Inferior parietal cortex (tissue), 1 donor: ENCODE measurements around the gene CST4.
"Not testable (repeated sequence)": the region's sequence is repeated elsewhere in the genome, so short reads cannot be mapped to it uniquely, and the experiment has no call there.

Source experiments
- DNase-seq: peaks from one replicate; pipeline ENCODE4 v3.0.0-alpha.2; 2016; ENCODE audit errors: extremely low spot score

The CST4 gene

GRCh38 chr20:23661002-23661429, 27.8 kb downstream of the CST4 start:
- DNase-seq, result no peak

DNA sequence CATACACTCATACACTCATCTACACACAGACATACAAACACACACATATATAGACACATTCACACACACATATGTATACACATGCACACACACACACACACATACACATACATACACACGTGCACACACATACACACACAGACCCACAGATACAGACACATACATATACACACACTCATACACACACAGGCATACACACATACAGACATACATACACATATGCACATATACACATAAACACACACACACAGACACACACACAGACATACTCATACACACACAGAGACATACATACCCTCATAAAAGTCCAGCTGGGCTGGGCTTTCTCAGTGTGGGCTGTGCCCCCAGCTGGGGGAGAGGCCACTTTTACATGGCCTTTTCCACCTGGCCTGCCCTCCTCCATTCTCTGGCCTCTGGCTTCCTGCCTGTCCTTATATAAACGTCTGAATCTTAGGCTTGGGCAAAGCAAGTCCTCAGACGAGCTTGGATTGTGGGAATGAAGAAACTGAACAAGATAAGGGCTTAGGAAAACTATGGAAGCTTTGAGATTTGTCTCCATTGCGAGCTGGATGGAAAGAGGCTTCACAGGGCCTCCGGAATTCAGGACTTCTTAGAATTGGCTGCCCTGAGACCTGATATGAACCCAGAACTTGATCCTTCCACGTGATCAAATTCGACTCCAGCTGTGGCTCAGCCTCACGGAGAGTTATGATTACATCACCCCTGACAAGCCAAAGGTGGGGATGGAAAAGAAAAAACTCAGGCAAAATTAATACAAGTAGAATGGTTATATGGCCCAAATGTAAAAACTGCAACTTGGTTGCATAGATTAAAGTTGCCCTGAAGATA, 28.6 kb downstream of the CST4 start:
- DNase-seq, result no peak

DNA sequence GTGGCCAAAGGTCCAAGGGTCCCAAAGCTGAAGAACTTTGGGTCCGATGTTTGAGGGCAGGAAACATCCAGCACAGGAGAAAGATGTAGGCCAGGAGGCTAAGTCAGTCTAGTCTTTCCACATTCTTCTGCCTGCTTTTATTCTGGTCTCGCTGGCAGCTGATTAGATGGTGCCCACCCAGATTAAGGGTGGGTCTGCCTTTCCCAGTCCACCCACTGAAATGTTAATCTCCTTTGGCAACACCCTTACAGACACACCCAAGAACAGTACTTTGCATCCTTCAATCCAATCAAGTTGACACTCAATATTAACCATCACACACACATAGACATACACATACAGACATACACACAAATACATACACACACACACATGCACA, 29.2 kb downstream of the CST4 start:
- DNase-seq, result not testable (repeated sequence)

- no peak for DNase-seq
Measured at GRCh38 chr20:23658989-23659609, 29.7 kb downstream of the CST4 start.

DNA sequence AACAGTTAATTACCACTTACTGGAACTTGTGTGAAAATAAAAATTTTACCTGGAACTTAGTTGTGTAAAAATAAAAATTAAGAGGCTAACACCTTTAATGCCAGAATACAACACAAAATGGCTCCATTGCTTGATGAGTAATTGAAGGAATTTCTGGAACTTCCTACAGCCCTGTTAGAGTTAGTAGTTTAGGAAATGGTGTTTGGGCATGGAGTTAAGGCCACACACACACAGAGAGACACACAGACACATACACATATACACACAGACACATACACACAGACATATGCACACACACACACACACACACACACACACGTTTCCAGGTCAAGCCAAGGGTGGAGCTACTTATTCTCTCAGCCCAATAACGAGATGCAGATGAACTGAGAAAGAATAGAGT, 30.5 kb downstream of the CST4 start:
- DNase-seq, result no peak

DNA sequence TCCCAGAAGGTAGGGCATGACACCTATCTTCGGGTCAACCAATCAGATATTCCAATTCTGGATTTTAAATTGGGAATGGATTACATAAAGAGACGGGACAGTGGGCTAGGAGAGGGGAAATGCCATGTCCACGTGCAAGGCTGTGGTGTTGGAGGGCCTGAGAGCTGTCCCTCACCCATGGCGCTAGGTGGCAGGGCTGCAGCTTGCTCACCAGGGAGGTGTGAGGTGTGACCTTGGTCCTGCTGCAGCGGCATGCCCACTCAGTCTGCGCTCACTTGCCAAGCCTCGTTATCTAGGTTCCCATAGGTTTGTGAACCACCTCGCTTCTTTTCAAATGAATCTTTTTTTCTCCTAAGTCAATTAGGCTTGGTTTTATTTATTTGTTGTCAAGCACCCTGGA, 31.6 kb downstream of the CST4 start:
- DNase-seq, result no peak

DNA sequence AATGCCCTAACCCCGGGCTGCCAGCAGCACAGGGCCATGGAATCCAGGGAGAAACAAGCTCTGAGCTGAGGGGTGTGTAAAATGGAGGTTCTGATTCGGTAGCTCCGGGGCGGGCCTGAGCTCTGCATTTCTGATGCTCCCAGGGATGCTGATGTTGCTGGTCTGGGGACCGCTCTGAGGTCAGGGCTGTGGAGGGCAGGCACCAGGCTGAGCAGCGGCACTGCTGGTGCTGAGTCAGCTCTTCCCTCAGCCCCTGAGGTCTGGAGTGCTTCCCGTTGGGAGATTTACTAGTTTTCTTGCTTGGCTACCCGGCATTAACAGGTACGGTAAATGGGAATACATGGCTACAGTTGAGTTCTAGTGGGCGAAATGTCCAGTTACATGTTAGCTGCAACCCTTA, 32.5 kb downstream of the CST4 start:
- DNase-seq, result no peak

GRCh38 chr20:23655491-23656211, 33.2 kb downstream of the CST4 start:
- DNase-seq, result peak; percentile 49

GRCh38 chr20:23654717-23655116, 34.1 kb downstream of the CST4 start:
- DNase-seq, result no peak

- no peak for DNase-seq
Measured at GRCh38 chr20:23654000-23654399, 34.8 kb downstream of the CST4 start.

GRCh38 chr20:23653400-23653938, 35.4 kb downstream of the CST4 start:
- DNase-seq, result no peak

- no peak for DNase-seq
Measured at GRCh38 chr20:23652926-23653325, 35.9 kb downstream of the CST4 start.

DNA sequence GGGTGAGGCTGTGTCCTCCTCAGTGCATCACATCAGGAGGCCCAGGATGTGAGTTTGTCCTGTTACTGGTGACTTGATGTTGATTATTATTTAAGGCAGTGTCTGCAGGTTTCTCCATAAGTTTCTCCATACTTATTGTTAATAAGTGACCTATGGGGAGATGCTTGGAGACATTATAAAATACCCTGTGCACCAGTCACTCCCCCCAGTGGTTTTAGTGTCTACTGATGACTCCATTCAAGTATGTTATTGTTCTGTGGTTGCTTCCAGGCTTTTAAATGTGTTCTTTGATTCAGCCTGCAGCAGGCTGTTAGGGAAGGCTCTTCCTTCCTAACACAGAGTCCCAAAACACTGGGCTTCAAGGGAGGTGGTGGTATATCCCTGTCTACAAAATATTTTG, 36.5 kb downstream of the CST4 start:
- no peak for DNase-seq

GRCh38 chr20:23651117-23651516, 37.7 kb downstream of the CST4 start:
- DNase-seq, result no peak

DNA sequence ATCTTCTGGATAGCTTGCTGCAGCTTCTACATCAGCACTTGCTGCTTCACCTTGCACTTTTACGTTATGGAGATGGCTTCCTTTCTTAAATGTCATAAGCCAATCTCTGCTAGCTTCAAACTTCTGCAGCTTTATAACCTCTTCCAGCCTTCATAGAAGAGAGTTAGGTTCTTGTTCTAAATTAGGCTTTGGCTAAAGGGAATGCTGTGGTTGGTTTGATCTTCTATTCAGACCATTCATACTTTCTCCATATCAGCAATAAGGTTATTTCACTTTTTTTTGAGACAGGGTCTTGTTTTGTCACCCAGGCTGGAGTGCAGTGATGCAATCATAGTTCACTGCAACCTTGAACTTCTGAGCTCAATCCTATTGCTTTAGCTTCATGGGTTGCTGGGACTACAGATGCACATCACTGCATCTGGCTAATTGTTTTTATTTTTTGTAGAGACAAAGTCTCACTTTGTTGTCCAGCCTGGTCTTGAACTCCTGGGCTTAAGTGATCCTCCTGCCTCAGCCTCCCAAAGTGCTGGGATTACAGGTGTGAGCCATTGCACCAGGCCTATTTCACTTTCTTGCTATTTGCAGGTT, 38.9 kb downstream of the CST4 start:
- DNase-seq, result no peak

GRCh38 chr20:23649242-23649641, 39.6 kb downstream of the CST4 start:
- no peak for DNase-seq

DNA sequence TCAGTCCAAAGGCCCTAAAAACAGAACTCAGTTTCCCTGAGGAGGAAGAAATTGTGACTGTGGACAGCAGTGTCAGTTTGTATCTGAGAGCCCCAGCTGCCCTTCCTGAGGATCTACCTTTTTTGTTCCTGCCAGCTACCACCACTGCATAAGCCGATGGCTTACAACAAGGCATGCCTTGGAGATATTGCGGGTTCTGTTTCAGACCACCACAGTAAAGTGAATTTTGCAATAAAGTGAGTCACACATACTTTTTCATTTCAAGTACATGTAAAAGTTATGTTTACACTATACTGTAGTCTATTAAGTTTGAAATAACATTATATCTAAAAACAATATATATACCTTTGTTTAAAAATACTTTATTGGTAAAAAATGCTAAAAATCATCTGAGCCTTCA, 41.5 kb downstream of the CST4 start:
- no peak for DNase-seq

DNA sequence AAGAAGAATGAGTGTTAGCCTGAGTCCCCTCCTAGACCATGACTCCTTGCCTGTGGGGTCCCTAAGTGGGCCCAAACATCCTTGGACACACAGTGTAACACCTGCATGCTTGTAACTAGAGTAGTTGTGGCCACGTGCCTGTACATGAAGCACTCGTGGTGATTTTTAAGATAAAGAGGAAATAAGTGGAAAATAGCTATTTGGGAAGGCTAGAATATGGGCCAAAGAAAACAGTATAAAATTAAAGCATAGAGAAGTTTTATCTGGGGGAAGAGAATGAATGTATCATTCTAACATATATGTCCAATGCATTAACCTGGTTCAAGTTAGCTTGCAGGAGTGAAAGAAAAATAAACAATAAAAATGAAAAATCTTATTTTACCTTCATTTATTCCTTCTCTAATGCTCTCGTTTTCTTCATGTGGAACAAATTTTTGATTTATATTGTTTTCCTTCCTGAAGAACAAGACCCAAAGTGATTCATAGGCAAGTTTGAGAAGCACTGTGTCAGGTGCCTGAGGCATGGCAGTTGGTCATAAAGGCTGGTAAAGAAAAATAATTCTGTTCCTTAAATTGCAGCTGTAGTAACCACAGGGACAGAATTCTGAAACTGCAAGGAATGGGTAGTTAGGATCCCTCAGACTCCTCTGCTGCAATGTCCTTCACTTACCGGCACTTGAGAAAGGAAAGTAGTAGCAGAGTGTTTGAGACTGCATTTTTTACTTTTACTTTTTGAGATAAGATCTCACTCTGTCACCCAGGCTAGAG, 42.5 kb downstream of the CST4 start:
- DNase-seq, result no peak

DNA sequence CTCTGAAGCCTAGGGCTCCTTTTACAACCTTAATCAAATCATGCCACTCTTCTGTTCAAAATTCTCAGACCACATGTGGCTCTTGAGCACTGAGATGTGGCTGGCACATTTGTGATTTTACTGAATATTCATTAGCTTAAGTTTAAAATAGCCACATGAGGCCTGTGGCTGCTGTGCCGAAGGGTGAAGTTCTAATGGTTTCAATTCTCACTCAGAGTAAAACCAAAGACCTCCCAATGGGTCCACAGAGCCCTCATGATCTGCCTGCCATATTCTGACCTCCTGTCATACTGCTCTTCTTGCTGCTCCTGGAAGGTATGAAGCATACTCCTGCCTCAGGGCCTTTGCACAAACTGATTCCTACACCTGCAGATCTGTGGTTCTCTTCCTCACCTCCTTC, 43.3 kb downstream of the CST4 start:
- DNase-seq, result no peak

- DNase-seq, result no peak
Measured at GRCh38 chr20:23644164-23644563, 44.7 kb downstream of the CST4 start.

GRCh38 chr20:23643659-23644058, 45.2 kb downstream of the CST4 start:
- DNase-seq, result no peak
